Endothelial cell of umbilical vein (primary cell): ENCODE data around the gene ZNF282. TPM values are rescaled to one million over a fixed set of nuclear protein-coding genes. Genes with fewer than 3 reads are reported as not detected.

Experiments
- BruUV-seq: library from RNA; stranded (reverse); fragments of 400-500 nt; replicated peaks from 2 replicates; lab custom pipeline; 2021; lab: Mats Ljungman, UMichigan
- CTCF ChIA-PET: fragments of 300-600, 350-600 bp; sonication (Branson Sonifier 250); formaldehyde crosslinking; loops from one replicate; lab custom pipeline; 2021; ENCODE audit warnings: antibody characterized with exemption, inconsistent platforms; lab: Charles Lee
- POLR2A ChIA-PET: fragments of 300-600, 350-600 bp; sonication (Branson Sonifier 250); formaldehyde crosslinking; loops from one replicate; lab custom pipeline; 2021; ENCODE audit warnings: antibody characterized with exemption, inconsistent platforms; lab: Charles Lee
- DNase-seq: peaks from one replicate; pipeline ENCODE4 v3.0.0-alpha.2; 2011; ENCODE audit warnings: low read depth, low spot score
- FAIRE-seq: peaks from 2 replicates; lab custom pipeline; 2011; peaks lifted over from hg19 to GRCh38; lab: Jason Lieb, UNC
- H2AFZ ChIP-seq: 2 replicates; pipeline ENCODE4 v1.6.0; 2012; ENCODE audit warnings: low read depth, low read length, control low read depth, inconsistent platforms
- H3K27ac ChIP-seq: 2 replicates; pipeline ENCODE4 v1.5.1; 2011; ENCODE audit warnings: low read depth, mild to moderate bottlenecking, control low read depth, low read length, moderate library complexity; ENCODE audit not compliant: insufficient read depth
- H3K27me3 ChIP-seq, 2 experiments: 2 replicates each; pipeline versions ENCODE4 v1.6.0 to v1.6.1; 2011; ENCODE audit warnings: low read length in 2 of 2, mixed read lengths in 1 of 2; ENCODE audit not compliant: control insufficient read depth in 2 of 2, insufficient read depth in 2 of 2
- H3K36me3 ChIP-seq, 2 experiments: 2 replicates in 1 of 2; 3 replicates in 1 of 2; pipeline ENCODE4 v1.5.1; 2011; ENCODE audit warnings: low read length in 2 of 2, mild to moderate bottlenecking in 1 of 2, moderate library complexity in 1 of 2; ENCODE audit not compliant: control insufficient read depth in 2 of 2, insufficient read depth in 2 of 2; ENCODE audit errors: extremely low read depth in 1 of 2
- H3K4me1 ChIP-seq: 3 replicates; pipeline ENCODE4 v1.5.1; 2011; ENCODE audit warnings: mild to moderate bottlenecking, low read length; ENCODE audit not compliant: control insufficient read depth, insufficient read depth; ENCODE audit errors: extremely low read depth
- H3K4me2 ChIP-seq: 2 replicates; pipeline ENCODE4 v1.6.1; 2011; ENCODE audit warnings: low read length, control low read depth, mixed read lengths; ENCODE audit not compliant: insufficient read depth
- H3K4me3 ChIP-seq, 3 experiments: fragments of 200-600 bp in 1 of 3; sonication (generic), shearing (Covaris generic) in 1 of 3; replicated peaks in 1 of 3; 2 replicates each; pipeline ENCODE4 v1.5.1; 2011 to 2016; ENCODE audit warnings: control low read depth in 3 of 3, low read length in 3 of 3, mild to moderate bottlenecking in 2 of 3, inconsistent platforms in 1 of 3, low read depth in 1 of 3, moderate library complexity in 1 of 3; ENCODE audit not compliant: insufficient read depth in 1 of 3
- H3K79me2 ChIP-seq: 2 replicates; pipeline ENCODE4 v1.6.0; 2012; ENCODE audit warnings: low read length, inconsistent platforms; ENCODE audit not compliant: control insufficient read depth, insufficient read depth
- H3K9ac ChIP-seq: replicated peaks from 2 replicates; pipeline ENCODE3; 2011; ENCODE audit warnings: low read length, control low read depth; ENCODE audit not compliant: insufficient read depth; ENCODE audit errors: extremely low read depth
- H3K9me1 ChIP-seq: replicated peaks from 3 replicates; pipeline ENCODE4 v1.6.0; 2011; ENCODE audit warnings: mild to moderate bottlenecking, low read length; ENCODE audit not compliant: control insufficient read depth, insufficient read depth; ENCODE audit errors: extremely low read depth
- H3K9me3 ChIP-seq: replicated peaks from 2 replicates; pipeline ENCODE4 v1.5.1; 2012; ENCODE audit warnings: low read length, inconsistent platforms; ENCODE audit not compliant: control insufficient read depth, insufficient read depth
- H4K20me1 ChIP-seq: replicated peaks from 2 replicates; pipeline ENCODE3; 2011; ENCODE audit warnings: mild to moderate bottlenecking, low read length; ENCODE audit not compliant: control insufficient read depth, insufficient read depth; ENCODE audit errors: extremely low read depth
- CTCF ChIP-seq, 2 donors: IDR thresholded peaks; 1 replicate in 1 of 2; 2 replicates in 1 of 2; pipeline ENCODE4 v1.5.1; 2011; ENCODE audit warnings: low read length in 2 of 2, mild to moderate bottlenecking in 2 of 2, moderate library complexity in 2 of 2, control low read depth in 1 of 2, inconsistent platforms in 1 of 2, low read depth in 1 of 2; ENCODE audit not compliant: insufficient read depth in 1 of 2; ENCODE audit errors: extremely low read depth in 1 of 2
- EZH2 ChIP-seq: IDR thresholded peaks from 2 replicates; pipeline ENCODE4 v1.6.1; 2012; ENCODE audit warnings: borderline replicate concordance, low read depth, mild to moderate bottlenecking, moderate library complexity, low read length, inconsistent platforms; ENCODE audit not compliant: severe bottlenecking
- FOS ChIP-seq: IDR thresholded peaks from 2 replicates; pipeline ENCODE4 v1.6.1; 2011; ENCODE audit warnings: mild to moderate bottlenecking, low read length, moderate library complexity, borderline replicate concordance; ENCODE audit not compliant: insufficient read depth
- GATA2 ChIP-seq: IDR thresholded peaks from 2 replicates; pipeline ENCODE4 v1.7.0; 2011; ENCODE audit warnings: low read depth, mild to moderate bottlenecking, moderate library complexity, mixed read lengths, low read length; ENCODE audit not compliant: insufficient read length, insufficient read depth
- JUN ChIP-seq: IDR thresholded peaks from 2 replicates; pipeline ENCODE4 v1.6.1; 2011; ENCODE audit warnings: borderline replicate concordance, low read depth; ENCODE audit not compliant: insufficient read length, insufficient read depth
- MAX ChIP-seq: IDR thresholded peaks from 2 replicates; pipeline ENCODE4 v1.6.1; 2011; ENCODE audit not compliant: insufficient read depth, insufficient read length
- MYC ChIP-seq: IDR thresholded peaks from one replicate; pipeline ENCODE4 v1.6.1; 2011; ENCODE audit warnings: mild to moderate bottlenecking, low read depth, low read length
- POLR2A ChIP-seq: IDR thresholded peaks from 2 replicates; pipeline ENCODE4 v1.6.1; 2012; ENCODE audit warnings: low read depth, mild to moderate bottlenecking, control low read depth, low read length
- POLR2AphosphoS5 ChIP-seq: IDR thresholded peaks from 2 replicates; pipeline ENCODE4 v1.6.1; 2012; ENCODE audit warnings: low read depth, mild to moderate bottlenecking, control low read depth, low read length, moderate library complexity; ENCODE audit not compliant: insufficient read depth
- dilution Hi-C: fragments of 300-500 bp; cut with MboI; formaldehyde crosslinking; loops from one replicate; pipeline ENCODE4 v1.15.0; 2019; ENCODE audit warnings: low sequenced_read_pairs; ENCODE audit not compliant: extremely low pct_ligation_motif_present
- intact Hi-C: fragments of 100-400 bp; cut with micrococcal nuclease; formaldehyde crosslinking; loops from one replicate; pipeline ENCODE4 v1.10.0; 2022
- polyA plus RNA-seq, 4 experiments: library from polyadenylated mRNA; depleted of rRNA in 3 of 4; stranded (reverse) in 3 of 4; unstranded in 1 of 4; fragments of >200 nt; gene quantifications; 2 replicates each; pipeline versions ENCODE4 v1.2.1 to v1.2.3, GENCODE V29; 2011 to 2012; ENCODE audit warnings: missing spikeins in 1 of 4
- total RNA-seq: library from RNA; stranded (reverse); gene quantifications from 2 replicates; pipeline ENCODE4 v1.2.3, GENCODE V29; 2021

The ZNF282 gene
- total and polyA plus RNA-seq, 2 donors (not counting 3 experiments of a cell fraction or from before 2014, with no cell fraction given): 20.0 to 34.4 TPM

- Histone ChIP-seq H3K27me3 (no peaks in the 10 kb centered on the region), H3K9ac (no peak overlapping the region), H3K9me3 (no peaks in the 10 kb centered on the region), H3K4me2 (no peak overlapping the region), H3K79me2 (no peaks in the 10 kb centered on the region), H4K20me1 (no peaks in the 10 kb centered on the region), H3K36me3 (peaks cover 2 to 20% of the 10 kb centered on the region in 2 experiments), H3K9me1 (no peaks in the 10 kb centered on the region), H3K27ac (no peak overlapping the region), H3K4me3 (no peak overlapping the region), H2AFZ (no peak overlapping the region), H3K4me1 (no peaks in the 10 kb centered on the region)
- intact Hi-C loops (no loop called here), dilution Hi-C loops (no loop called here)
- CTCF ChIA-PET: no interaction called here
- TF ChIP-seq GATA2 (no peak), MAX (no peak), EZH2 (no peak), MYC (no peak), POLR2AphosphoS5 (no peak), FOS (no peak), JUN (no peak), POLR2A (no peak), CTCF (IDR thresholded peaks at IDR 0.05; ENCODE audit: extremely low read depth in 1 of 2, insufficient read depth in 1 of 2, low read depth in 1 of 2, low read length in 2 of 2) (no peak)
- FAIRE-seq (no peak), DNase-seq (no peak)
- no TSS peak for BruUV-seq
- POLR2A ChIA-PET: no interaction called here
Measured at GRCh38 chr7:149224352-149224751, 29.0 kb downstream of the ZNF282 start.
